Fibroblast of villous mesenchyme (primary cell): ENCODE results near the gene CD79B. TPM values are rescaled to one million over a fixed set of nuclear protein-coding genes. Genes with fewer than 3 reads are reported as not detected.
"Not testable (repeated sequence)": the region's sequence is repeated elsewhere in the genome, so short reads cannot be mapped to it uniquely, and the experiment has no call there.

Experiments used
- DNase-seq: peaks from one replicate; pipeline ENCODE4 v3.0.0-alpha.2; 2010; ENCODE audit warnings: low read depth
- H3K4me3 ChIP-seq: 2 replicates; pipeline ENCODE4 v1.5.1; 2011; ENCODE audit warnings: low read depth, mild to moderate bottlenecking, low read length
- small RNA-seq: library from RNA; depleted of rRNA; stranded (forward); fragments of <200 nt; gene quantifications from one replicate; pipeline ENCODE3, GENCODE V24; 2012
- total RNA-seq: library from RNA; depleted of rRNA; stranded (reverse); fragments of >200 nt; gene quantifications from 2 replicates; pipeline ENCODE4 v1.2.3, GENCODE V29; 2012
- TF ChIP-seq, protein P1 (sequence below): IDR thresholded peaks from 2 replicates; pipeline ENCODE4 v1.5.1; 2012; ENCODE audit warnings: low read depth, mild to moderate bottlenecking, low read length; ENCODE audit not compliant: insufficient read depth

CD79B gene
- total RNA-seq, 1 donor: not detected

DNA sequence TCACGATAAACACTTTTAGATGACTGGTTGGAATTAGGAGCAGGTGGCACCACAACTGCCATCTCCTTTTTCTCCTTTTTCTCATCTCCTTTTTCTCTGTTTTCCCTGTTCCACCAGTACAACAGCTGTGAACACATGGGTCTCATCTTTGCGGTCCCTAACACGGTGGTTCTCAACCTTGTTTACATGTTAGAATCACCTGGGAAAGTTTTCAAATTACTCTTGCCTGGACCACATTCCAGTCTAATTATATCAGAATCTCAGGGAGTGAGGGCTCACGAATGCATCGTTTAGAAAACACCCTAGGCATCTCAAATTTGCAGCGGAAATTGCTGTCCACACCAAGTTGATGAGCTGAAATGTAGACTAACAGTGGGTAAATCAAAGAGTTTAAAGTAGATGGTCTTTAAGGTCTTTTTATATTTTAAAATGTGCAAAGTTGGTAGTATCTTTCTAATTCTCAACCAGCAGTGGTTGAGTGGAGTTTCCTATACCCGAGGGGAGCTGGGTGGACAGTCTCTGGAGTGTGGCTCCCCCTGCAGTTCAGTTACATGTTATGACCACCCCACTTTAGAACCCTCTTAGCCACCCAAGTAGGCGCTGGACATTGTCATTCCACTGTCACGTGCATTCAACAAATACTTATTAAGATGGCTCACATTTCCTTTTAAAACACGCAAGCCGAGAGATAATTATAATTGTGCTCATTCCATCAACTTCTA lies 39.7 kb downstream of the CD79B start:
- TF ChIP-seq, protein P1, sequence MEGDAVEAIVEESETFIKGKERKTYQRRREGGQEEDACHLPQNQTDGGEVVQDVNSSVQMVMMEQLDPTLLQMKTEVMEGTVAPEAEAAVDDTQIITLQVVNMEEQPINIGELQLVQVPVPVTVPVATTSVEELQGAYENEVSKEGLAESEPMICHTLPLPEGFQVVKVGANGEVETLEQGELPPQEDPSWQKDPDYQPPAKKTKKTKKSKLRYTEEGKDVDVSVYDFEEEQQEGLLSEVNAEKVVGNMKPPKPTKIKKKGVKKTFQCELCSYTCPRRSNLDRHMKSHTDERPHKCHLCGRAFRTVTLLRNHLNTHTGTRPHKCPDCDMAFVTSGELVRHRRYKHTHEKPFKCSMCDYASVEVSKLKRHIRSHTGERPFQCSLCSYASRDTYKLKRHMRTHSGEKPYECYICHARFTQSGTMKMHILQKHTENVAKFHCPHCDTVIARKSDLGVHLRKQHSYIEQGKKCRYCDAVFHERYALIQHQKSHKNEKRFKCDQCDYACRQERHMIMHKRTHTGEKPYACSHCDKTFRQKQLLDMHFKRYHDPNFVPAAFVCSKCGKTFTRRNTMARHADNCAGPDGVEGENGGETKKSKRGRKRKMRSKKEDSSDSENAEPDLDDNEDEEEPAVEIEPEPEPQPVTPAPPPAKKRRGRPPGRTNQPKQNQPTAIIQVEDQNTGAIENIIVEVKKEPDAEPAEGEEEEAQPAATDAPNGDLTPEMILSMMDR: peak; percentile 13
- not testable (repeated sequence) for H3K4me3 ChIP-seq, DNase-seq

DNA sequence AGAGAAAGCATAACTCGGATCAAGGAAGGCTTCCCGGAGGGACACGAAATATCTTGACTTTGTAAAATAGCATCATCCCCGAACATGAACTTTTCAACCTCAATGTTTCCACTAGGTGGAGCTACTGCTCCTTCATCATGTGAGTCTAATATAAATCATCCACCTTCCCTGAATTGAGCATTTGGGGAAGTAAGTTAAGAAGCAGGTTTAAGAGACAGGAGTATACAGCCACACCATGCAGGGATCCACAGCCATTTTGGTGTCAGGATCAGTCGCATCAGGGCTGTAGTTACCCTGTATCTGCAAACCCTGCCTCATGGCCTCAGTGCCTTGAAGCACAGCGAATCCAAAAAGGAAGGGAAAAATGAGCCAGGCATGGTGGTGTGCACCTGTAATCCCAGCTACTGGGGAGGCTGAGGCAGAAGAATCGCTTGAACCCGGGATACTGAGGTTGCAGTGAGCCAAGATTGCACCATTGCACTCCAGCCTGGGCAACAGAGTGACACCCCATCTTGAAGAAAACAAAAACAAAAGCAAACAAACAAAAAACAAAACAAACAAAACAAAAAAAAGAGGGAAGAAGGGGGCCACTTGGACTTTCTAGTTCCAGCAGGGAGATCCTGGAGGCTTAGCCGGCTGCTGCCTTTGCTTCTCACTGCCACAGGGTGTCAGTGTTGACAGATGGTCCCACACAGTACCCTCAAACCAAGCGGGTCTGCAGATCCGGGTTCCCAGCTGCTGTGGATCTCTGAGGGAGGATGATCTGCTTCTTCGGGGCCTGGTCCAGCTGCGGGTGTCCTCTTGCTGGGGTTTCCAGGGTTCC lies 42.9 kb downstream of the CD79B start:
- peak; percentile 21 for DNase-seq
- H3K4me3 ChIP-seq: not testable (repeated sequence)
- TF ChIP-seq, protein P1: peak; percentile 48

DNA sequence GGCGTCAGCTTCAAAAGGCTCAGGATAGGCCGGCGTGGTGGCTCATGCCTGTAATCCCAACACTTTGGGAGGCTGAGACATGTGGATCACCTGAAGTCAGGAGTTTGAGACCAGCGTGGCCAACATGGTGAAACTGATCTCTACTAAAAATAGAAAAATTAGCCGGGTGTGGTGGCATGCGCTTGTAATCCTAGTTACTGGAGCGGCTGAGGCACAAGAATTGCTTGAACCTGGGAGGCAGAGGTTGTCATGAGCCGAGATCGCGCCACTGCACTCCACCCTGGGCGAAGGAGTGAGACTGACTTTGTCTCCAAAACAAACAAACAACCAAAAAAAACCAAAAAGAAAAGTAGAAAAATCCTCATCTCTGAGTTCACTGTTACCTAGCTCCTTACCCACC lies 47.0 kb downstream of the CD79B start:
- not testable (repeated sequence) for DNase-seq, H3K4me3 ChIP-seq

DNA sequence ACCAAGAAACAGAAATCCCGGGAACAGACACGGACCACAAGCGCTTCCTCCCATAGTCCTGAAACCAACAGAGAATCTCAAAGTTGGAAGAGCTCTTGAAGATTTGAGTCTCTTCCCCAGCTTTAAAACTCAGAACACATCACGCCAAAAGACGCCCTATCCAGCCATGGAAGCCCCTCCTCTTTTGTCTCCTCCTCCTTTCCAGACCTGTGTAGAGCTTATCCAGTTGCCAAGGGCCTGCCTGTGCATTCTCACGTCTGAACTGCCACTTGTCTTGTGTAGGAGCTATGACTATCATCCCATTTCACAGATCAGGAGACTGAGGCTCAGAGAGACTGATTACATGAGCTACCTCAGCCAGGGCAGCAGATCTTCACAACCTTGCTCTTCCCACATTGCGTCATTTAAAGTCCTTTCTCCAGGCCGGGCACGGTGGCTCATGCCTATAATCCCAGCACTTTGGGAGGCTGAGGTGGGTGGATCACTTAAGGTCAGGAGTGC lies 49.5 kb downstream of the CD79B start:
- not testable (repeated sequence) for H3K4me3 ChIP-seq, DNase-seq

DNA sequence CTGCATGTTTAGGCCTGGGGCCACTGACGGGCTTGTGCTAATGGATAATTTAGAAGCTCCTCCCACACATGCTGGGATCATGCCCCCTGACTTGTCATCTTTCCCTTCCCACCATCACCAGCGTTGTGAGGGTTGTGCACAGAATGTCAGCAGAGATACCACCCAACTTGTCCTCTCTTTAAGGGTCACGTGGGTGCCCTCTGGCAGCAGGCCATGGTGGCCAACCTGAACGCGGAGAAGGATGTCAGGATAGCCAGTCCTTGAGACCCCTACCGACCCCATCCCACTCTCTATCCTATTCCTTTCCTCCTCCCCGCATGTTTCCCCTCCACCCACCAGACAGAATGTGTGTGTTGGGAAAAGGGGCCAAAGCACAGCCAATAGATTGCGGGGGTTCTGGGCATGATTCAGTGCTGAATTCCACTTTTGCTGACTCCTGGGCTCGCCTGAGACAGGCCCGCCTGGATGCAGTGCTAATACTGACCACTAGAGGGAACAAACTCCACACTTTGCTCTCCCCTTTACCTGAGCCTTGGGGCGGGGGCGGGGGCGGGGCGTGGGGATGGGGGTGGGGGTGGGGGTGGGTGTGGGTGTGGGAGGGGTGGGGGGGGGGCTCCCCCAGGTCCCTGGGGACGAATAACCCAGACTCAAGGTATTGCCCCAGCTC lies 50.1 kb downstream of the CD79B start, which contains the start of gene GH2:
Gene GH2, minus strand, starts transcription at position 10 of the 667 bp plus-strand sequence. CDS start 143 bp downstream, outside the sequence.
- H3K4me3 ChIP-seq: no peak within 1 kb of the TSS
- DNase-seq: peak; percentile 35
- TF ChIP-seq, protein P1: peak; percentile 67

DNA sequence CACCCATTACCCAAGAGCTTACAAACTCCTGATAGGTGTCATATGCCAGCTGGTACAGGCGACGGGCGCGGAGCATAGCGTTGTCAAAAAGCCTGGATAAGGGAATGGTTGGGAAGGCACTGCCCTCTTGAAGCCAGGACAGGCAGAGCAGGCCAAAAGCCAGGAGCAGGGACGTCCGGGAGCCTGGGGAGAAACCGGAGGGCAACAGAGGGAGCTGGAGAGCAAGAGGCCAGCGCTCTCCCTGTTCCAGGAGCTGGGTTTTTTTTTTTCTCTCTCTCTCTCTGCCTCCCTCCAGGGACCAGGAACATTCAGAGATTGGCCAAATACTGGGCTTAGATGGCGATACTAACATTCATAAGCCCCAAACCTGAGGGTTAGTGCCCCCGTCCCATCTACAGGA lies 50.8 kb downstream of the CD79B start:
- H3K4me3 ChIP-seq, DNase-seq: not testable (repeated sequence)
- TF ChIP-seq, protein P1: peak; percentile 15

DNA sequence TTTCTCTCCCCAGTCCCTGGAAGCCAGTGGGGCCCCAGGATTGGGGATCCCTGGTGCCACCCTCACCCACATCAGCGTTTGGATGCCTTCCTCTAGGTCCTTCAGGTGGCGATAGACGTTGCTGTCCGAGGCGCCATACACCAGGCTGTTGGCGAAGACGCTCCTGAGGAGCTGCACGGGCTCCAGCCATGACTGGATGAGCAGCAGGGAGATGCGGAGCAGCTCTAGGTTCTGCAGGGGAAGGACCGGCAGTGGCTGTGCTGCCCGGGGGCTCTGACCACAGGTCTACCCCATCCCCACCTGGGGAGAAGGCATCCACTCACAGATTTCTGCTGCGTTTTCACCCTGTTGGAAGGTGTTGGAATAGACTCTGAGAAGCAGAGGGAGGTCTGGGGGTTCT lies 51.4 kb downstream of the CD79B start:
- no peak for DNase-seq
- TF ChIP-seq, protein P1: no peak
- H3K4me3 ChIP-seq: no peak overlapping the region

Small RNA genes within 50 kb of the gene (small RNA-seq; reads per million reads assigned to genes)
- not detected for gene AC040958.1
- not detected for gene AC127029.1
- gene GH1: not detected

Other genes with a start within 250 kb of the CD79B start
- gene LIMD2, start 232.2 kb downstream of the CD79B start, total RNA-seq: 4.5 and 5.2 TPM in 2 replicates
- 23.2 and 25.0 TPM in 2 replicates for gene STRADA, start 190.5 kb downstream of the CD79B start, total RNA-seq
- 62.8 and 76.4 TPM in 2 replicates for gene CCDC47, start 158.7 kb downstream of the CD79B start, total RNA-seq
- gene DDX42, start 158.2 kb downstream of the CD79B start, total RNA-seq: 85.0 and 85.9 TPM in 2 replicates
- gene PSMC5, start 104.9 kb downstream of the CD79B start, total RNA-seq: 42.7 and 44.1 TPM in 2 replicates
- 50.6 and 72.5 TPM in 2 replicates for gene FTSJ3, start 104.7 kb downstream of the CD79B start, total RNA-seq
- gene SMARCD2, start 89.6 kb downstream of the CD79B start, total RNA-seq: 61.8 and 66.9 TPM in 2 replicates
- not detected in 2 replicates for gene CSH2, start 58.7 kb downstream of the CD79B start, total RNA-seq
- not detected in 2 replicates for gene GH2, start 50.4 kb downstream of the CD79B start, total RNA-seq
- gene CSH1, start 35.8 kb downstream of the CD79B start, total RNA-seq: not detected in 2 replicates
- gene CSHL1, start 21.1 kb downstream of the CD79B start, total RNA-seq: not detected in 2 replicates
- gene GH1, start 13.5 kb downstream of the CD79B start, total RNA-seq: not detected in 2 replicates
- under 0.01 TPM in 1 of 2 replicates, not detected in the other for gene SCN4A, start 40.6 kb upstream of the CD79B start, total RNA-seq
- under 0.01 TPM in 2 replicates for gene PRR29, start 66.0 kb upstream of the CD79B start, total RNA-seq
- 1.3 and 1.7 TPM in 2 replicates for gene ICAM2, start 88.3 kb upstream of the CD79B start, total RNA-seq
- 13.5 and 14.7 TPM in 2 replicates for gene ERN1, start 197.8 kb upstream of the CD79B start, total RNA-seq